Mesothelial cell of epicardium (in vitro differentiated cells): Measurements from ENCODE around the gene SGSM2. TPM values are rescaled to one million over a fixed set of nuclear protein-coding genes. Genes with fewer than 3 reads are reported as not detected.

ENCODE experiments used
- DNase-seq, 2 experiments: peaks; one replicate each; pipeline ENCODE4 v3.0.0; 2021; ENCODE audit warnings: low spot score in 2 of 2; ENCODE audit not compliant: unreplicated experiment in 2 of 2
- H3K27ac Mint-ChIP-seq: 2 replicates; pipeline ENCODE4 v1.8.0; 2021; ENCODE audit warnings: mixed read lengths
- H3K27me3 Mint-ChIP-seq: 2 replicates; pipeline ENCODE4 v1.8.0; 2021; ENCODE audit warnings: low read depth, mixed read lengths
- H3K36me3 Mint-ChIP-seq: 2 replicates; pipeline ENCODE4 v1.8.0; 2021; ENCODE audit warnings: mixed read lengths
- H3K4me1 Mint-ChIP-seq: 2 replicates; pipeline ENCODE4 v1.8.0; 2021; ENCODE audit warnings: mixed read lengths
- H3K4me3 Mint-ChIP-seq: 2 replicates; pipeline ENCODE4 v1.8.0; 2021; ENCODE audit warnings: mild to moderate bottlenecking, moderate library complexity, mixed read lengths
- H3K9me3 Mint-ChIP-seq: 2 replicates; pipeline ENCODE4 v1.8.0; 2021; ENCODE audit warnings: mixed read lengths
- total RNA-seq: library from RNA; stranded (reverse); gene quantifications from 3 replicates; pipeline ENCODE4 v1.2.1, GENCODE V29; 2021
- TF ChIP-seq, protein P1 (sequence below): fragments of 200-600 bp; sonication (generic); IDR thresholded peaks from one replicate; pipeline ENCODE4 v1.5.0; 2021; ENCODE audit warnings: antibody characterized with exemption; ENCODE audit not compliant: unreplicated experiment

The SGSM2 gene
- total RNA-seq, 1 donor from 2014 or later = 79.2 TPM

DNA sequence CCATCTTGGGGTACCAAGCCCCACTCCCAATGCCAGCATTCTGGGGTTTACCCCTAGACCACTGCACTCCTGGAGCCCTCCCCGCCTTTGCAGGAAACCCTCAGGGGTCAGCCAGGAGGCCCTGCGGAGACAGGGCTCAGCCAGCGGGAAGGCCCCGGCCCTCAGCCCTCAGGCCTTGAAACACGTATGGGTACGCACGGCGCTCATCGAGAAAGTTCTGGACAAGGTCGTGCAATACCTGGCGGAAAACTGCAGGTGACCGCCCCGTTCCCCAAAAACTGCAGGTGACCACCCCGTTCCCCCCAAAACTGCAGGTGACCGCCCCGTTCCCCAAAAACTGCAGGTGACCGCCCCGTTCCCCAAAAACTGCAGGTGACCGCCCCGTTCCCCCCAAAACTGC is 24.7 kb downstream of the SGSM2 start:
- no peak overlapping the region for H3K27ac Mint-ChIP-seq
- no peak overlapping the region for H3K4me3 Mint-ChIP-seq
- H3K27me3 Mint-ChIP-seq = no peaks in the 10 kb centered on the region
- peaks cover 8% of the 10 kb centered on the region for H3K36me3 Mint-ChIP-seq
- H3K4me1 Mint-ChIP-seq = peaks cover 4% of the 10 kb centered on the region
- DNase-seq = no peak
- H3K9me3 Mint-ChIP-seq = no peaks in the 10 kb centered on the region
- TF ChIP-seq, protein P1, sequence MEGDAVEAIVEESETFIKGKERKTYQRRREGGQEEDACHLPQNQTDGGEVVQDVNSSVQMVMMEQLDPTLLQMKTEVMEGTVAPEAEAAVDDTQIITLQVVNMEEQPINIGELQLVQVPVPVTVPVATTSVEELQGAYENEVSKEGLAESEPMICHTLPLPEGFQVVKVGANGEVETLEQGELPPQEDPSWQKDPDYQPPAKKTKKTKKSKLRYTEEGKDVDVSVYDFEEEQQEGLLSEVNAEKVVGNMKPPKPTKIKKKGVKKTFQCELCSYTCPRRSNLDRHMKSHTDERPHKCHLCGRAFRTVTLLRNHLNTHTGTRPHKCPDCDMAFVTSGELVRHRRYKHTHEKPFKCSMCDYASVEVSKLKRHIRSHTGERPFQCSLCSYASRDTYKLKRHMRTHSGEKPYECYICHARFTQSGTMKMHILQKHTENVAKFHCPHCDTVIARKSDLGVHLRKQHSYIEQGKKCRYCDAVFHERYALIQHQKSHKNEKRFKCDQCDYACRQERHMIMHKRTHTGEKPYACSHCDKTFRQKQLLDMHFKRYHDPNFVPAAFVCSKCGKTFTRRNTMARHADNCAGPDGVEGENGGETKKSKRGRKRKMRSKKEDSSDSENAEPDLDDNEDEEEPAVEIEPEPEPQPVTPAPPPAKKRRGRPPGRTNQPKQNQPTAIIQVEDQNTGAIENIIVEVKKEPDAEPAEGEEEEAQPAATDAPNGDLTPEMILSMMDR = no peak

GRCh38 chr17:2362416-2362815 is 25.1 kb downstream of the SGSM2 start:
- Mint-ChIP-seq H3K36me3 (peaks cover 8% of the 10 kb centered on the region), H3K9me3 (no peaks in the 10 kb centered on the region), H3K4me3 (no peak overlapping the region), H3K27me3 (no peaks in the 10 kb centered on the region), H3K27ac (no peak overlapping the region), H3K4me1 (peaks cover 4% of the 10 kb centered on the region)
- TF ChIP-seq, protein P1 = no peak
- no peak for DNase-seq

DNA sequence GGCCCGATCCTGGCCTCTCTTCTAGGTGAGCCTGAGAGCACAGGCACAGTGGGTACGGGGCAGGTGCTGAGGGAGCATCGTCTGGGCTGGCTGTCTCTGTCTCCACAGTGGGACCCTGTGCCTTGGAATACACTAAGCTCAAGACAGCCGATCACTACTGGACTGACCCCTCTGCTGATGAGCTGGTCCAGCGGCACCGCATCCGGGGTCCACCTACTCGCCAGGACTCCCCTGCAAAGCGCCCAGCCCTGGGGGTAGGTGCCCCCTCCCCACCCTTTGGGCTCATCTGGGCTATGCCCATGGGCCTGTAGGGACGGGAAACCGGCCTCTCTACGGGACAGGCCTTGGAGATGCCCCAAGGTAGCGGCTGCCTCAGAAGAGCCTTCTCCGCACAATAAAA is 25.6 kb downstream of the SGSM2 start:
- peaks cover 6% of the 10 kb centered on the region for H3K36me3 Mint-ChIP-seq
- no peak for DNase-seq
- H3K4me3 Mint-ChIP-seq = no peak overlapping the region
- H3K9me3 Mint-ChIP-seq = no peaks in the 10 kb centered on the region
- H3K27me3 Mint-ChIP-seq = no peaks in the 10 kb centered on the region
- H3K4me1 Mint-ChIP-seq = peaks cover 4% of the 10 kb centered on the region
- TF ChIP-seq, protein P1 = no peak
- H3K27ac Mint-ChIP-seq = no peak overlapping the region

DNA sequence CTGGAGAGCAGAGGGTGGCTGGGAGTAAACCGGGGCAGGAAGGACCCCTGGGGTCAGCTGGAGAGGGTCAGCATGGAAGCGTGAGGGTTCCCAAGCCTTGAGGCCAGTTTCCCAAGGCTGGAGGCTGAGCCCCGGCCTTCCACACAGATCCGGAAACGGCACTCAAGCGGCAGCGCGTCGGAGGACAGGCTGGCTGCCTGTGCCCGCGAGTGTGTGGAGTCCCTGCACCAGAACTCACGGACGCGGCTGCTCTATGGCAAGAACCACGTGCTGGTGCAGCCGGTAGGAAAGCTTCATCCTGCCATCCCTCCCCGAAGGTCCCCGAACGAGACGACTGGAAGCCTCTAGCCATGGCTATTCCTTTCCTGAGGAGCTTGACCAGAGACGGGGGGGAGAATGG is 26.0 kb downstream of the SGSM2 start:
- H3K4me3 Mint-ChIP-seq = no peak overlapping the region
- H3K4me1 Mint-ChIP-seq = peaks cover 4% of the 10 kb centered on the region

GRCh38 chr17:2363851-2364762 is 26.8 kb downstream of the SGSM2 start:
- Mint-ChIP-seq H3K27ac (no peak overlapping the region), H3K4me1 (peaks cover 2% of the 10 kb centered on the region)

More for the DNA sequence above, 26.0 kb downstream of the SGSM2 start:
- peaks cover 6% of the 10 kb centered on the region for H3K36me3 Mint-ChIP-seq
- no peak for DNase-seq
- no peaks in the 10 kb centered on the region for H3K27me3 Mint-ChIP-seq
- TF ChIP-seq, protein P1 = no peak
- no peak overlapping the region for H3K27ac Mint-ChIP-seq
- no peaks in the 10 kb centered on the region for H3K9me3 Mint-ChIP-seq

More at GRCh38 chr17:2363851-2364762, 26.8 kb downstream of the SGSM2 start:
- Mint-ChIP-seq H3K27me3 (no peaks in the 10 kb centered on the region), H3K36me3 (peaks cover 6% of the 10 kb centered on the region), H3K4me3 (no peak overlapping the region), H3K9me3 (no peaks in the 10 kb centered on the region)
- TF ChIP-seq, protein P1 = no peak
- DNase-seq = no peak
